GM21723 (cell line): ENCODE data around the gene MTHFD2.
"Not testable (repeated sequence)": the region's sequence is repeated elsewhere in the genome, so short reads cannot be mapped to it uniquely, and the experiment has no call there.

Source experiments
- ATAC-seq: cut with Tn5 transposase; IDR thresholded peaks from one replicate; pipeline ENCODE4 v1.9.1; 2021; ENCODE audit warnings: mild to moderate bottlenecking, moderate library complexity; ENCODE audit not compliant: unreplicated experiment

Gene MTHFD2

GRCh38 chr2:74198461-74199274 lies at the start of gene MTHFD2:
MTHFD2 (plus strand) TSS chr2:74198615; CDS start chr2:74198642, 27 bp downstream.
- ATAC-seq: peak; percentile 92

- ATAC-seq: no peak
Observed at GRCh38 chr2:74149247-74149525, 49.2 kb upstream of the MTHFD2 start.

GRCh38 chr2:74149570-74150319 lies 48.7 kb upstream of the MTHFD2 start:
- no peak for ATAC-seq

- ATAC-seq: no peak
Observed at GRCh38 chr2:74152954-74153353, 45.5 kb upstream of the MTHFD2 start.

- no peak for ATAC-seq
Observed at GRCh38 chr2:74155830-74156229, 42.6 kb upstream of the MTHFD2 start.

GRCh38 chr2:74162951-74163350 lies 35.5 kb upstream of the MTHFD2 start:
- ATAC-seq: no peak

GRCh38 chr2:74164761-74165160 lies 33.7 kb upstream of the MTHFD2 start:
- ATAC-seq: no peak

GRCh38 chr2:74168739-74169138 lies 29.7 kb upstream of the MTHFD2 start:
- peak; percentile 62 for ATAC-seq

- ATAC-seq: no peak
Observed at GRCh38 chr2:74174909-74175308, 23.5 kb upstream of the MTHFD2 start.

GRCh38 chr2:74177696-74178095 lies 20.7 kb upstream of the MTHFD2 start:
- ATAC-seq: no peak

- peak; percentile 81 for ATAC-seq
Observed at GRCh38 chr2:74178211-74179062, 20.0 kb upstream of the MTHFD2 start, which contains the start of gene MOB1A. MOB1A (minus strand) TSS chr2:74178879; CDS start chr2:74178674, 205 bp downstream.

- ATAC-seq: peak; percentile 1
Observed at GRCh38 chr2:74179063-74179865, 19.2 kb upstream of the MTHFD2 start.

GRCh38 chr2:74181739-74182138 lies 16.7 kb upstream of the MTHFD2 start:
- peak; percentile 35 for ATAC-seq

- no peak for ATAC-seq
Observed at GRCh38 chr2:74183878-74184277, 14.5 kb upstream of the MTHFD2 start.

- peak; percentile 66 for ATAC-seq
Observed at GRCh38 chr2:74186038-74186437, 12.4 kb upstream of the MTHFD2 start.

- not testable (repeated sequence) for ATAC-seq
Observed at GRCh38 chr2:74186706-74187105, 11.7 kb upstream of the MTHFD2 start.

- no peak for ATAC-seq
Observed at GRCh38 chr2:74188018-74188601, 10.3 kb upstream of the MTHFD2 start.

- ATAC-seq: no peak
Observed at GRCh38 chr2:74188696-74189095, 9.7 kb upstream of the MTHFD2 start.

- ATAC-seq: no peak
Observed at GRCh38 chr2:74191596-74192380, 6.6 kb upstream of the MTHFD2 start.
